NCI-H2171 treated with DMSO at 0.1 percent for 48 hours (cell line): Measurements from ENCODE around the gene TMEM236.

Experiments
- DNase-seq: peaks from one replicate; lab custom pipeline; 2025; lab: John Stamatoyannopoulos, UW

The TMEM236 gene

DNA sequence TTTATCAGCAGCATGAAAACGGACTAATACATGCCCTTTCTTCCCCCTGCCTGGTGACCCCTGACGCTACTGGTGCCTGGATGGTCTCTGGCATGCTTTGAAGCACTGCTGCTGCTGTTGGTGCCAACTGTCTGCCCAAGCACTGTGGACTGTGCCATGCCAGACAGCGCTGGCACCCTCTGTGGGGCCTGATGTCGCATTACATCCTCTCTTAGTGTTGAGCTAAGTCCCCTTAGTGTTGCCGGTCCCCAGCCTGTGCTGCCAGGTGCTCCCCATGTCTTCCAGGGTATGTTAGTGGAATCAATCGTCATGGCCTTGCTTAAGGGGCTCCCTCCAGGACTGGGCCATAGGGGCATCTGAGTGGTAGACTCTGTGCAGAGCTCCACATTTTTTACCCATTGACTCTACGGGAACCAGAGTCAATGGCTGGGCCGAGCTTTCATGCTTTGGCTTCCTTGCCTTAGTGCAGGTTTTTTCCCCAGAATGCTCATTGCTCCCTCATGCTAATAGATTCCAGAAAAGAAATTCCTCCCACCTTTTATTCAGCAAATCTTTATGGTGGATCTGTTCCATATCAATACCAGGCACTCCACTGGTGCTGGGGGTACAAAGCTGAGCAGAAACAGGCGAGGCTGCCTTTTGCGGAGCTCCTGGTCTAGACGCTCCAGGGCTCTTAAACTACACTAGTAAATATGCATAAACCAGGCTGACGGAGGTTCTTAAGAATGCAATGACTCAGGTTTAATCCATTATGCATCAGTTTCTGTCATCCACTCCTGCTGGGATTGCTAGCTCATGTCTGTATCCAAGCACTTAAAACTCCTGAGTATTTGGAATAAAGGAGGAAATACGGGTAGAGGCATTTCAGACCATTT is 35.3 kb downstream of the TMEM236 start:
- no peak for DNase-seq

DNA sequence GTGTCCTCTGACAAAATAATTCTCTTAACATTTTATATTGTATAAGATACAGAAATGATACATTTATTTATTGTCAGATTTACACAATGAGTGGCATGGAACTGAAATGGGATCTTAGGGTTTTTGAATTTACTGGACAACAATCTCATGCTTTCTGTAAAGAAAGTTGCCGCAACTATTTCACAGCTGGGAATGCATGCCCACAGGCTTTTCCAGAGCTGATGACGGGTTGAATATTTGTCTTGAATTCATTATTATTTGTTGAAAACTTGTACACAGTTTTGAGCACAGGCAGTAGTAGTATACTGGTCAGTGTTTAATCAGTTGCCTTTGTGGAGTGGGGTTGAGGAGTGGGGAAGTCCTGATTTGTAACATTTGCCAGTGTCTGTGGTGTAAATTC is 36.6 kb downstream of the TMEM236 start:
- DNase-seq, result no peak

DNA sequence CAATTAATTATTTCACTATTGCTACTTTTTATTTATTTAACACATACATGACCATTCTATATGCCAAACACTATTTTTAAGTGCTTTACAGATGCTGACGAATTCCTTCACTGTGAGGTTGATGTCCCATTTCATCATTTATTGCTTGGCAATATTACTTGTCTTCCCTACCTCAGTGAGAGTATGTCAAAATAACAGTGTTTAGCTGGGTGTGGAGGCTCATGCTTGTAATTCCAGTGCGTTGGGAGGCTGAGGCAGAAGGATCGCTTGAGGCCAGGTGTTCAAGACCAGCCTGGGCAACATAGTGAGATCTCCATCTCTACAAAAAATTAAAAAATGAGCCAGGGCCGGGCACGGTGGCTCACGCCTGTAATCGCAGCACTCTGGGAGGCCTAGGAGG is 37.4 kb downstream of the TMEM236 start:
- no peak for DNase-seq

DNA sequence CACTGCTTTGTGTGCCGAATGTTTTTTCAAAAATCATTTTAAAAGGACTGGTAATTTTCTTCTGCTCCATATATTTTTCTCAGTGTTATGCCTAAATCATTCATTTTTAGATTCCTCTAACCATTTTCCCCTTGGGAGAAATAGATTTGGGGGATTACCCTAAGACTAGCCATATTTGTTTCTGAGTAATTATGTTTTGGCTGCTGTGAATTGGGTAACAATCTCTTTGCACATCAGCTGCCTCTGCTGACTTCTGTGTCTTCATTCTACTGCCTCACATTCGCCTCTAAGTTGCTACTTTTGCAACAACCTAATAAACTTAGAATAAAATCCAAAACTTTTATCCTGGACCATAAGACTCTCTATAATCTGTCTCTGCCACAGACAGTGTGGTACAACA is 38.6 kb downstream of the TMEM236 start:
- no peak for DNase-seq

DNA sequence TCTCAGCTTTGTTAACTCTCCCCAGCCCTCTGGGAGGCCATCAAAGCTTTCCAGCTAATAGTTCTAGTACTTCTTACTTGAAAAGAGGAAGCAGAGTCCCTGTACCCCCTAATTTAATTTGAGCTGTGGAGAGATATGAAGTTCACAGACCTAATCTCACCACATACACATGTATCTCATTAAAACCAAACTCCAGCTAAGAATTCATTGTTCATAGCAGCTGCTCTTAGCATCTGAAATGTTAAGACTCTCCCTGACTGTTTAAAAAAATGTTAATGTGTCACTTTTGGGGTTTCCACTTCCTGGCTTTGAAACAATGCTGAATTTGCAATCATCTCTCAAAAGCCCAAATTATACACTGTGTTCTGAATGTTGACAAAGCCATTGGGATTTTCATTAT is 41.0 kb downstream of the TMEM236 start:
- DNase-seq, result no peak

DNA sequence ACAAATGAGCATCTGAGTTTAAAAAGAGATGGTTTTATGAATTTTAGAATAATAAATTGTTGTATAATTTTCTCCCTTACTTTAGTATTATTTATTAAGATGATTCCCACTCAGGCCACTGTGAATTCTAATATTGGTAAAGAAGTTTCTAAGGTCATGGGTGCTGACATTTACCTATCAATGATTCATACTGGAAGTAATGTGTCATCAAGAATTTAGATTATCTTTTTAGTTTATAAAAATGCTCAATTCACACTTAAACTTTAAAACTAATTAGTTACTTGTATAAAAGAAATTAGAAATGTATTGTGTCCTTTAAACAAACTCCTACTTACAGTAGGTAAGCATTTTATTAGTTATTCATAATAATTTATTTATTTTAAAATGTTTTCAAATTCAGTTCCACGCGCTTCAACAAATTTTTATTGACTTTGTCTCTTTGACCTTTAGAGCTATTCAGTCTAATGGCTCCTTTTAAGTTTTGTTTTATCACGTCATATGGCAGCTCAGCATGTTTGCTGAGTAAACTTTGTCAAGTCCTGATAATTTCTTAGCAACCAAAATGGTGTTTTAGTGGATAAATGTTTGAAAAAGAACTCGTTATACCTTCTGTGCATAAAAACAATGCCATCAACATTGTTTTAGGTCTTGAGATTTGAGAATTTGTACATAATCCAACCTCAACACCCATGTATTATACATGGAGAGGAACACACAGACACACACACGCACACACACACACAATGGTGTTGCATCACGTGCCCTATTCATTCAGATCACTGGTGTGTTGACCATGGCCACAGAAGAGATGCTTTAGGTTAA is 42.0 kb downstream of the TMEM236 start:
- no peak for DNase-seq

DNA sequence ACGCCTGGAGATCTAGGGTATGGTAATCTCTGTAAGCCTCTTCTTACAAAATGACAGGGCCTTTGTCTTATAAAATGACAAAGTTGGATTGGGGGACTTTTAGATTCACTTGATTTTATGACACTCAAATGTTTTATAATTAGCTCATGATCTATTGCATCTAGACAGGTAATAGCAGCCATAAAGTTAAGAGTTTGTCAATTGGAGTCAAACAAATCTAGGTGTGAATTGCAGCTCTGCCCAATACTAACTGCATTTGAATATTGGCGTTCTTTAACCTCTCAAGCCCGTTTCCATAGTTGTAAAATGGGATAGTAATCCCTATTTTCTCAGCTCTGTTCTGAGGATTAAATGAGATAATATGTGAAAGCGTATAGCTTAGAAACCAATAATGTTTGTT is 43.1 kb downstream of the TMEM236 start:
- DNase-seq, result no peak

DNA sequence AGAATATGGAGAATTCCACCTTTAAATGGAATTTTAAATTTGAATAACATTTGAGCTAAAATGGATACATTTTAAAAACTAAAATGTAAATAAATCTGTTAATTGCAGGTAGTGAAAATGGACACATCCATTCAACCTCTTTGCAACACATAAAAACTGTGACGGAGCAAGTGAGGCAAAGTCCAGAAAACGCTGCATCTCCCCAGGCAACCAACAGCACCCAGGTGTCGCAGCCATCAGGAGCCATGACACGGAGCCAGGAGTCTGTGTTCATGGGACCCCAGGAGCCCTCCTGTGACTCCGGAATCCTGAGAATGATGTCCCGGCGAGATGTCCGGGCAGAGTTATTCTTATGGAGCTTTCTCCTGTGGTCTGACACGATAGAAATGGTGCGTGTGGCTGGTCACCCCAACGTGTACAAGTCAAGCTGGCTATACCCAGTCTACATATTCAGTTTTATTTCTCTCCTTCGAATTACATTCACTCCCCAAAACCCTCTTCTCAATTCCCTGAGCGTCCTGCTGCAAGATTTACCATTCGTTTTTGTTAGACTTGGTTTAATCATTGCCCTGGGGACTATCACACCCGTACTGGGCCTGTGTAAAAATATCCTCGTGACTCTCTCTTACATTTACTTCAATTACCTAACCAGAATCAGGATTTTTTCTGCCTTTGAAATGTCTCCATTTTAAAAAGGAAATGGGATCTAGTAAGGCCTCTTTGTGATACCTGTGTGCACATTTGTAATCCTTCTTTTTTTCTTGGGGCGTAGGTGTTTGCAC is 44.0 kb downstream of the TMEM236 start:
- no peak for DNase-seq

DNA sequence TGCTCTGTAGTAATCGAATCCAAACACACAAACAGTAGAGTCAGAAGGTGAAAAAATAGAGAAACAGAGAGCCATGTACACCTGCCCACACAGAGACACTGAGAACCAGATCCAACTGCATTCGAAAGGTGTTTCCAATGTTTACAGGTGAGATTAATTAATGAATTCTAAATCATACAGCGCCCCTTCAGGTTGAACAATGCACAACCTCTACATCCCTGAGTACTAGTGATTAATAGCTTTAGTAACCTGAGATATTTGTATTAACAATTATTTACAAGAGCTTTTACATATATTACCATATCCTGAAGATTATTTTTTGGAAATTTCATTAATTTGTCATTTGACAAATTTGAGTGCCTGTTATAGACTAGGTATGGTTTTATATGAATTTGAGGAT is 49.5 kb downstream of the TMEM236 start:
- no peak for DNase-seq

DNA sequence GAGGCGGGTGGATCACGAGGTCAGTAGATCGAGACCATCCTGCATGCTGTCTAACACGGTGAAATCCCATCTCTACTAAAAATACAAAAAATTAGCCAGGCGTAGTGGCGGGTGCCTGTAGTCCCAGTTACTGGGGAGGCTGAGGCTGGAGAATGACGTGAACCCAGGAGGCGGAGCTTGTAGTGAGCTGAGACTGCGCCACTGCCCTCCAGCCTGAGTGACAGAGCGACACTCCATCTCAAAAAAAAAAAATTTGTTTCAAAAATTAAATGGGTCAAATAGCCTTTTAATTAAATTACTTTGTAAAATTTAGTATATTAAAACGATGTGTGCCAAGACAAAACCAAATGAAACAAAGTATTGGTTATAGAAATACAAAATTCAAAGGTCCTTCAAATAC is 50.3 kb downstream of the TMEM236 start:
- no peak for DNase-seq

DNA sequence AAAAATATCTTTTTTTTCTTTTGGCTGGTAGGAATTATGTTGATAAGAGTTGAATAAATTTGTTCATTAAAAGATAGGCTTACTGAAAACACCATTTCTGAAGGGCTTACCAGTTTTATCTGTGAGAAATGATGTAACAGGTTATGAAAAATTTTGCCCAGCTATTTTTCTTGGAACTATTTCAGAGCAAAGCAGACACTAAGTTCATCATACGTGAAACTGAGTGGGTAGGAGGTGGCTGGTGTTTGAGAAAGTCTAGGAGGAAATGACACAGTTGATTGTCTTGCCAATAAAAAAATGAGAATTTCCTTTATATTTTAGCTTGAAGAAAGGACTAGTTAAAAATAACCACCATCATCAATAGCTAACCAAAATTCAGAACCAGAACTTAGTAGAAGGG is 51.0 kb downstream of the TMEM236 start:
- no peak for DNase-seq

DNA sequence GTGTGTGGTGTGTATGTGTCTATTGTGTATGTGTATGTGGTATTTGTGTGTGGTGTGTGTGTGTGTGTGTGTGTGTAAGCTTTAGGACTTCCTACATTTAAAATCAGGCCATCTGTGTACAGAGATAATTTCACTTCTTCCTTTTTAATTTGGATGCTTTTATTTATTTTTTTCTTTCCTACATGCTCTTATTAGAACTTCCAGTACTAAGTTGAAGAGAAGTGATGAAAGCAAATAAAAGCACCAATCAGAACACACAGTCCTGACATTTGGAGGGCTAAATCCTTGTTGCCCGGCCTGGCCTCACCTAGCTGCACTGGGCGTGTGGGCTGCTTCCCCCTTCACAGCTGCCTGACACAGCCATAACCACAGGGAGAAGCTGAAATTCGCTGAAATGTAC is 53.3 kb downstream of the TMEM236 start:
- no peak for DNase-seq

DNA sequence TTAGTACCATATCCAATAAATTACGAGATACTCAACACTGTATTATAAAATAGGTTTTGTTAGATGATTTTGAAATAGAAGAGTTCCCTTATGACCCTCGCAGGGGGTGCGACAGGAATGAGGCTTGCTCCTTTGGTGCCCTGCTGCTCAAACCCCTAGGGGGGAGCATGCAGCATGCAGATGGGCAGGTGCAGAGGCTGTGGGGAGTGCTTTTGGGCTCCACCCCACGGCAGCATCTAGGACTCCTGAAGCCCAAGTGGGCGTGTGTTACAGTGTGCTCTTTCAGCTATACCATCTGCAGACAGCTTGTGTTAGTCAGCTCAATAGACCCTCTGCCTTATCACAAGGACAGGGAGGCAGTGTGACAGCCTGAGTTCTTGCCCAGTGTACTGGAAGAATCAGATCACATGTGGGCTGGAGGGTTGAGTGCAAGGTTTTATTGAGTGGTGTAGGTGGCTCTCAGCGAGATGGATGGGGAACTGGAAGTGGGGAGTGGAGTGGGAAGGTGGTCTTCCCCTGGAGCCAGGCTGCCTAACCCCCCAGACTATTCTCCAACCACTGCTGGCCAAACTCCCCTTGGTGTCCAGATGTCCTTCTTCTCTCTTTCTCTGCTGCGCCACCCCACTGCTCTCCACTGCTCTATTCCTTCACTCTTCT is 54.0 kb downstream of the TMEM236 start:
- DNase-seq, result peak; percentile 57

DNA sequence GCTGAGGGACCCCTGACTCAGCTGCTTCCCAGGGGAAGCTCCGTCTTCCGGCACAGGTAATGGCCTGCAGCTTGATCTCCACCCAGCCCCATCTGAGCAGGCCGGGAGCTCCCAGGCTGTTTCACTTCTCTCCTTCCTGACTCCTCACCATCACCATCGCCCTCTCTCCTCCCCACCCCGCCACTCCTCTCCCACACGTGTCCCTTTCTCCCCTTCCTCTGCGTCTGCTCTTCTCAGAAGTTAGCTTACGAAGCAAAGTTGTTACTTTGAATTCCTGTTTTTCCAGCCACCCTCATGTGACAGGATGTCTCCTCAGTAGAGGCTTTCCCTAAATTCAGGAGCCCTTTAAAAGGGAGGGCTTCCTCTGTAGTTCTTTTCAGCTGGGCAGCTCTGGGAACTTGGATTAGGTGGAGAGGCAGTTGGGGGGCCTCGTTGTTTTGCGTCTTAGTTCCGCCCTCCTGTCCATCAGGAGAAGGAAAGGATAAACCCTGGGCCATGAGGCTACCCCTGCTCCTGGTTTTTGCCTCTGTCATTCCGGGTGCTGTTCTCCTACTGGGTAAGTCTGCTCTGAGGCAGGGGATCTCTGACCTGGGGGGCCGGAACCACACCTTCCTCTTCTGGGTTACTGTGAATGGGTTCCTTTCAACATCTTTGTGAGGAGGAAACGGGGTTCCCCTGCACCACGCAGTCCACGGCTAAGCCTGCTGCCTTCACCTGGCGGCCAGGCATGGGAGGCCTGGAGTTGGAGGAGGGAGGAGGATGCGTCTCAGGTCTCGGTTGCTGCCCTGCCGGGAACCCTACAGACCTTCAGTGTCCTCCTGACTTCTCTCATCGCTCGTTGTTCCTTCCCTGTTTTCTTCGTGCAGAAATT is 57.2 kb downstream of the TMEM236 start, which contains the start of gene MRC1:
Gene MRC1, plus strand, starts transcription at position 378 of the 871 bp plus-strand sequence. Its CDS starts 118 bp downstream, at position 496.
- DNase-seq, result no peak

DNA sequence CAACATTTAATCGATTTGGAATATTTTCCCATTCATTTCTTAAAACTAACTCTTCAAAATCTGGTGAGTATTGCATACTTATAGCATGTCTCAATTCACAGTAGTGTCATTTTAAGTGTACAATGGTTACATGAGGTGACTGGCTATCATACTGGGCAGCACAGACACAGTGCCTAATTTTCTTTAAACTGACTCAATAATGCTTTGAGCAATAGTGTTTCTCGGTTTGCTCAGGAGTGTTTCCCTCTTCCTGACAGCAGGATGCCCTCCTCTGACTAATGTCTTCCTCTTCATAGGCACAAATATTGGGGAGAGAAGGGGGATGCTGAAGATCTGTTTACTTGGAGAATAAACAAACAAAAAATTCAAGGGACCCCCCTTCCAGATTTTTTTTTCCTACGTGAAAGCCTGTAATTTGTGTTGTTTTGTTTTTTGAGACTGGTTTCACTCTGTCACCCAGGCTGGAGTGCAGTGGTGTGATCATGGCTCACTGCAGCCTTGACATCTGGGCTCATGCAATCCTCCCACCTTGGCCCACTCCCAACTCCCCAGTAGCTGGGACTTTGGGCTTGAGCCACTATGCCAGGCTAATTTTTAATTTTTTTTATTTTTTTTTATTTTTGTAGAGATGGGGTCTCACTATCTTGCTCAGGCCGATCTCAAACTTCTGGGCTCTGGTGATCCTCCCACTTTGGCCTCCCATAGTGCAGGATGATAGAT is 59.3 kb downstream of the TMEM236 start:
- DNase-seq, result no peak

DNA sequence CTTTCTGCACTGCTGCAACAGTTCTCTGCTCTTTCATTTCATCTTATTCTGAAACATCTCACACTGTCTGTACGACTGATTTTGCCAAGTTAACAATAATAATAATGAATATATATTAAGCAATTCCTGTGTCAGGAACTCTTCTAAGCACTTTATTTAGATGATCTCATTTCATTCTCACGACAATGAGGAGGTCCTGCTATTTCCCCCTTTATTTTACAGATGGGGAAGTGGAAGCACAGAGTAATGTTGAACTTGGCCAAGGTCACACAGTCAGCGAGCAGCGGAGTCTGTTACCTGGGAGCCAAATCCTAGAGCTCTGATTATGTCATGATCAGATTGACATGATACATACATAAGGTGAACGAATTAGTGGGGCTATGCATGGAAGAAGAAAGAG is 63.0 kb downstream of the TMEM236 start:
- no peak for DNase-seq

DNA sequence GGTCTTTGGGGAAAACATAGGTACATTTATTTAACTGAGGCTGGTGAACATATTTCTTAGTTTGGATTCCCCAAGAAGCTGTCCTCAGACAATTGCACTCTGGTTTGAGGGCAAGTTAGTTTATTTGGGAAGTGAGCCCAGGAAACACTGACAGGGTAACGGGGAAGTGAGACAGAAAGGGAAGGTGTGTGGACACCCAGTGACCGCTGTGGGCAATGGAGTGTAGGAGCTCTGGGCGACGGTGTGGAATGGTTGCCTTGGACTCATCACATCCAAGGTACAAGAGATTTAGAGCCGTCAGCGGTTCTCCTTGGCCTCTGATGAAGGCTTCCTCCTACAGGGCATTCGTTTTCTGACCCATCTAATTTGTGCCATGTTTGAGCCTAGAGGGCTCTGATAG is 64.2 kb downstream of the TMEM236 start:
- DNase-seq, result no peak

DNA sequence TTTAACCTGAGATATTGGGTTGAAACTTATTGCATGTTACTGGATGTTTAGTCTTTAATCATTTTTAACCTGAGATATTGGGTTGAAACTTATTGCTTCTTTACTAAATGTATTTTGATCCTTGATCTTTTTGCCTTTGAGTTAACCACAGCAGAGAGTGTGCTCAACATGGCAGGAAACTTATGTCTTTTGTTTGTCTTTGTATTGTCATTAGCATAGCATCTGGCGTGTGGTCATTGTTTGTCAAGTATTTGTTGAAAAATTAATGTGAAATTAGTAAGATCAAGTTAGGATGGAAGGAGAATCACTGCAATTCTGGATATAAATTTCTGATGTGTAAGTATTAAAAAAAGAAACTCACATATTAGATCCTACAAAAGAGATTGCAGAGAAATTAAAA is 65.3 kb downstream of the TMEM236 start:
- no peak for DNase-seq

DNA sequence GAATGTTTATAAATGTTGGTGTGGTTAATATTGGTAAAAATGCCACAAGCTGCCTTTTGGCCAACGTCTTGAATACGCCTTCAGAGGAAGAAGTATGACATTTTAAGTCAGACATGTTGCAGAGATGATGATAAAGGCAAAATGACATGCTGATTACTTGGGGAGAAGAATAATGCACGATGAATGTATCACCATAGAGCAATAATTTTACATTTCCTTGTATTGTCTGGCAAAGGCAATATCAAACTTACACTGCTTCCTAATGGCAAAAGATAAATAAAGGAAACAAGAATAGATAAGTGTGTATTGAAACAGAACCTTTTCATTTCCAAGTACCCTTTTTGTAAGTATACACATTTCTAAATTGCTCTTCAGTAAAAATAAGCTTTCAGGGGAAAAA is 65.8 kb downstream of the TMEM236 start:
- DNase-seq, result no peak

DNA sequence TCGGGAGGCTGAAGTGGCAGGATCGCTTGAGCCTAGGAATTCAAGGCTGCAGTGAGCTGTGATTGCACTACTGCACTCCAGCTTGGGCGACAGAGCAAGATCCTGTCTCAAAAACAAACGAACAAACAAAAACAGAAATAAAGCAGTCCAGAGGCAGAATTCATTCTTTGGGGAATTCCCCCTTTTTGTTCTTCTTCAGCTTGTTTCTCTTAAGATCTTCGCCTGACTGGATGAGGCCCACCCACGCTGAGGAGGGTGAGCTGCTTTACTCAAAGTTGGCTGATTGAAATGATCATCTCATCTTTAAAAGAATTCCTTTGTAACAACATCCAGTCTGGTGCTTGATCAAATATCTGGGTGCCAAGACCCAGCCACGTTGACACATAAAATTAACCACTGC is 67.8 kb downstream of the TMEM236 start:
- no peak for DNase-seq
